Neural cell (in vitro differentiated cells): ENCODE data around the gene REV1.

Source experiments
- EP300 ChIP-seq: fragments of 450-650 bp; conservative IDR thresholded peaks from 2 replicates; pipeline ENCODE4 v1.6.1; 2014; ENCODE audit warnings: antibody characterized with exemption, mild to moderate bottlenecking, moderate library complexity; ENCODE audit not compliant: poor library complexity, severe bottlenecking
- RAD21 ChIP-seq: fragments of 450-650 bp; conservative IDR thresholded peaks from 2 replicates; pipeline ENCODE4 v1.6.1; 2014; ENCODE audit warnings: antibody characterized with exemption, mild to moderate bottlenecking, moderate library complexity
- TAF1 ChIP-seq: IDR thresholded peaks from 2 replicates; pipeline ENCODE4 v1.6.1; 2012; ENCODE audit warnings: low read depth
- TF ChIP-seq, protein P1 (sequence below): fragments of 450-650 bp; IDR thresholded peaks from 2 replicates; pipeline ENCODE4 v1.5.1; 2014; ENCODE audit warnings: antibody characterized with exemption, mild to moderate bottlenecking, moderate library complexity; ENCODE audit not compliant: poor library complexity, severe bottlenecking
- TF ChIP-seq, protein P2 (sequence below): IDR thresholded peaks from 2 replicates; pipeline ENCODE4 v1.6.1; 2012; ENCODE audit warnings: borderline replicate concordance

DNA sequence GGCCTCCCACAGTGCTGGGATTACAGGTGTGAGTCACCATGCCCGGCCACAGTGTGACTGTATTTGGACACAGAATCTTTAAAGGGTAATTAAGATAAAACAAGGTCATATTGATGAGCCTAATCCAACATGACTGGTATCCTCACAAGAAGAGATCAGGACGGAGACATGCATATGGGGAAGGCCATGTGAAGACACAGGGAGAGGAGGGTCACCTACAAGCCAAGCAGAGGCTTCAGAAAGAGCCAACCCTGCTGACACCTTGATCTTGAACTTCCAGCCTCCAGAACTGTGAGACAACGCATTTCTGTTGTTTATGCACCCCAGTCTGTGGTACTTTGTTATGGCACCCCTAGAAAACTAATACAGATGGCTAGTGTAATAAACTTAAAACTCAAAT is 72.4 kb downstream of the REV1 start:
- TF ChIP-seq, protein P1, sequence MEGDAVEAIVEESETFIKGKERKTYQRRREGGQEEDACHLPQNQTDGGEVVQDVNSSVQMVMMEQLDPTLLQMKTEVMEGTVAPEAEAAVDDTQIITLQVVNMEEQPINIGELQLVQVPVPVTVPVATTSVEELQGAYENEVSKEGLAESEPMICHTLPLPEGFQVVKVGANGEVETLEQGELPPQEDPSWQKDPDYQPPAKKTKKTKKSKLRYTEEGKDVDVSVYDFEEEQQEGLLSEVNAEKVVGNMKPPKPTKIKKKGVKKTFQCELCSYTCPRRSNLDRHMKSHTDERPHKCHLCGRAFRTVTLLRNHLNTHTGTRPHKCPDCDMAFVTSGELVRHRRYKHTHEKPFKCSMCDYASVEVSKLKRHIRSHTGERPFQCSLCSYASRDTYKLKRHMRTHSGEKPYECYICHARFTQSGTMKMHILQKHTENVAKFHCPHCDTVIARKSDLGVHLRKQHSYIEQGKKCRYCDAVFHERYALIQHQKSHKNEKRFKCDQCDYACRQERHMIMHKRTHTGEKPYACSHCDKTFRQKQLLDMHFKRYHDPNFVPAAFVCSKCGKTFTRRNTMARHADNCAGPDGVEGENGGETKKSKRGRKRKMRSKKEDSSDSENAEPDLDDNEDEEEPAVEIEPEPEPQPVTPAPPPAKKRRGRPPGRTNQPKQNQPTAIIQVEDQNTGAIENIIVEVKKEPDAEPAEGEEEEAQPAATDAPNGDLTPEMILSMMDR = no peak
- no peak for TF ChIP-seq TAF1
- TF ChIP-seq EP300 = no peak
- TF ChIP-seq, protein P2, sequence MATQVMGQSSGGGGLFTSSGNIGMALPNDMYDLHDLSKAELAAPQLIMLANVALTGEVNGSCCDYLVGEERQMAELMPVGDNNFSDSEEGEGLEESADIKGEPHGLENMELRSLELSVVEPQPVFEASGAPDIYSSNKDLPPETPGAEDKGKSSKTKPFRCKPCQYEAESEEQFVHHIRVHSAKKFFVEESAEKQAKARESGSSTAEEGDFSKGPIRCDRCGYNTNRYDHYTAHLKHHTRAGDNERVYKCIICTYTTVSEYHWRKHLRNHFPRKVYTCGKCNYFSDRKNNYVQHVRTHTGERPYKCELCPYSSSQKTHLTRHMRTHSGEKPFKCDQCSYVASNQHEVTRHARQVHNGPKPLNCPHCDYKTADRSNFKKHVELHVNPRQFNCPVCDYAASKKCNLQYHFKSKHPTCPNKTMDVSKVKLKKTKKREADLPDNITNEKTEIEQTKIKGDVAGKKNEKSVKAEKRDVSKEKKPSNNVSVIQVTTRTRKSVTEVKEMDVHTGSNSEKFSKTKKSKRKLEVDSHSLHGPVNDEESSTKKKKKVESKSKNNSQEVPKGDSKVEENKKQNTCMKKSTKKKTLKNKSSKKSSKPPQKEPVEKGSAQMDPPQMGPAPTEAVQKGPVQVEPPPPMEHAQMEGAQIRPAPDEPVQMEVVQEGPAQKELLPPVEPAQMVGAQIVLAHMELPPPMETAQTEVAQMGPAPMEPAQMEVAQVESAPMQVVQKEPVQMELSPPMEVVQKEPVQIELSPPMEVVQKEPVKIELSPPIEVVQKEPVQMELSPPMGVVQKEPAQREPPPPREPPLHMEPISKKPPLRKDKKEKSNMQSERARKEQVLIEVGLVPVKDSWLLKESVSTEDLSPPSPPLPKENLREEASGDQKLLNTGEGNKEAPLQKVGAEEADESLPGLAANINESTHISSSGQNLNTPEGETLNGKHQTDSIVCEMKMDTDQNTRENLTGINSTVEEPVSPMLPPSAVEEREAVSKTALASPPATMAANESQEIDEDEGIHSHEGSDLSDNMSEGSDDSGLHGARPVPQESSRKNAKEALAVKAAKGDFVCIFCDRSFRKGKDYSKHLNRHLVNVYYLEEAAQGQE = no peak
- TF ChIP-seq RAD21 = no peak
